Measurements from ENCODE around the gene ARF6. TPM values are rescaled to one million over a fixed set of nuclear protein-coding genes. Genes with fewer than 3 reads are reported as not detected.

The ARF6 gene
- total RNA-seq, 3 donors from 2014 or later: 84.3 to 125 (median 123) TPM

GRCh38 chr14:49862089-49862673, 30.7 kb upstream of the ARF6 start:
- DNase-seq (peak; percentile 82 to 88 (median 84)), ATAC-seq (peak; percentile 82)
- Histone ChIP-seq H3K9me3 (no peaks in the 10 kb centered on the region), H3K4me3 (peak overlapping the region; percentile 12), H3K4me1 (ENCODE audit: low read depth) (peaks cover under 1% of the 10 kb centered on the region), H3K36me3 (ENCODE audit: low read depth) (no peaks in the 10 kb centered on the region)
- peak; percentile 98 for TF ChIP-seq CTCF (IDR thresholded peaks at IDR 0.05)
- intact Hi-C loops (cut with DNase I, micrococcal nuclease): loop anchor here (5.0 to 10.0 kb wide), 3 partner anchors 183 to 373 kb away; partner anchors contain the start of gene SOS2 (in 1 of the 2)

- no peaks in the 10 kb centered on the region for H3K9me3 ChIP-seq
- no peaks in the 10 kb centered on the region for H3K36me3 ChIP-seq (ENCODE audit: low read depth)
- no peak for TF ChIP-seq CTCF (IDR thresholded peaks at IDR 0.05)
- intact Hi-C loops (cut with DNase I, micrococcal nuclease): loop anchor here (5.0 to 10.0 kb wide), 3 partner anchors 181 to 371 kb away; partner anchors contain the start of gene SOS2 (in 1 of the 2)
- no peak for ATAC-seq
- peak in 1 of 3 donors; percentile 58 for DNase-seq
- peak overlapping the region; percentile 35 for H3K4me3 ChIP-seq
- H3K4me1 ChIP-seq (ENCODE audit: low read depth): peaks cover 4% of the 10 kb centered on the region
These were observed 29.2 kb upstream of the ARF6 start for GRCh38 chr14:49863487-49864281.

GRCh38 chr14:49865431-49865859, 27.4 kb upstream of the ARF6 start:
- DNase-seq (peak; percentile 85 to 94 (median 92)), ATAC-seq (no peak)
- H3K4me1 ChIP-seq (ENCODE audit: low read depth): peaks cover 11% of the 10 kb centered on the region
- no peaks in the 10 kb centered on the region for H3K36me3 ChIP-seq (ENCODE audit: low read depth)
- intact Hi-C loops (cut with DNase I, micrococcal nuclease): loop anchor here (5.0 to 10.0 kb wide), 3 partner anchors 179 to 369 kb away; partner anchors contain the start of gene SOS2 (in 1 of the 2)
- H3K4me3 ChIP-seq: no peak overlapping the region
- no peaks in the 10 kb centered on the region for H3K9me3 ChIP-seq
- peak; percentile 81 for TF ChIP-seq CTCF (IDR thresholded peaks at IDR 0.05)

GRCh38 chr14:49867831-49868719, 24.8 kb upstream of the ARF6 start:
- peak overlapping the region; percentile 13 for H3K4me3 ChIP-seq
- H3K36me3 ChIP-seq (ENCODE audit: low read depth): no peaks in the 10 kb centered on the region
- ATAC-seq (peak; percentile 98), DNase-seq (peak; percentile 98 to 99 (median 99))
- peaks cover 11% of the 10 kb centered on the region for H3K4me1 ChIP-seq (ENCODE audit: low read depth)
- intact Hi-C loops (cut with DNase I, micrococcal nuclease): loop anchor here (5.0 to 10.0 kb wide), 3 partner anchors 177 to 367 kb away; partner anchors contain the start of gene SOS2 (in 1 of the 2)
- no peaks in the 10 kb centered on the region for H3K9me3 ChIP-seq
- no peak for TF ChIP-seq CTCF (IDR thresholded peaks at IDR 0.05)

- no peak for TF ChIP-seq CTCF (IDR thresholded peaks at IDR 0.05)
- Histone ChIP-seq H3K36me3 (ENCODE audit: low read depth) (no peaks in the 10 kb centered on the region), H3K4me3 (no peak overlapping the region), H3K4me1 (ENCODE audit: low read depth) (peaks cover 11% of the 10 kb centered on the region), H3K9me3 (no peaks in the 10 kb centered on the region)
- intact Hi-C loops (cut with DNase I, micrococcal nuclease): loop anchor here (5.0 to 10.0 kb wide), 3 partner anchors 176 to 366 kb away; partner anchors contain the start of gene SOS2 (in 1 of the 2)
- no peak for ATAC-seq
- DNase-seq: no peak
These were observed 24.2 kb upstream of the ARF6 start for GRCh38 chr14:49868720-49869114.
